AG20443 (cell line): ENCODE measurements around the gene KPTN.

Experiments
- DNase-seq: peaks from one replicate; pipeline ENCODE4 v3.0.0; 2012; ENCODE audit warnings: low spot score, mixed read lengths

Gene KPTN

GRCh38 chr19:47434088-47434487 lies 49.9 kb downstream of the KPTN start:
- DNase-seq, result no peak

DNA sequence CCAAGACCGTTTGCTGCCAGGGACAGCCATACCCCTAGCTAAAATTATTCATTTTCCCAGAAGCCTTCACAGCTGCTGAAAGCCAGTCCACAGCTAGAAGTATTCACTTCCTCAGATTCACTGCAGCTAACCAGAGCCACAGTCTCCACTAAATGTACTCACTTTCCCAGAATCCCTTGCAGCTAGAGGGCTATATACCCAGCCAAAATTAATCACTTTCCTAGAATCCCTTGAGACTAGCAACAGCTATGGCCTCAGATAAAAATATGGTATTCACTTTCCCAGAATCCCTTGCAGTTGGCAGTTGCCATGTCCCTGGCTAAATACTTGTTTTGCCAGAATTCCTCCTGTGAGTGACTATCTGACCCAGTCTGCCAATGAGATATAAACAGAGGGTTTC lies 50.9 kb downstream of the KPTN start:
- DNase-seq, result no peak

DNA sequence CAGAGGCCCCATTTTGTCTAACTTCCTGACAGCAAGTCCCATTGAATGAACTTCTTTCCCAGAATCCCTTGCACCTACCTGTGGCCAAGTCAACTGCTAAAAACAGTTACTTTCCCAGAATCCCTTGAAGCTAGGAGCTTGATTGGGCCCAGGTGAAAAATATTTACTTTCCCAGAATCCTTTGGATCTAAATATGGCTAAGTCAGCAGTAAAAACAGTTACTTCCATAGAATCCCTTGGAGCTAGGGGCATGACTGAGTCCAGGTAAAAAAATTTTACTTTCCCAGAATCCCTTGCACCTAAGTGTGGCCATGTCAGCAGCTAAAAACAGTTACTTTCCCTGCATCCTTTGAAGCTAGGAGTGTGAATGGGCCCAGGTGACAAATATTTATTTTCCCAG lies 51.5 kb downstream of the KPTN start:
- DNase-seq, result no peak

DNA sequence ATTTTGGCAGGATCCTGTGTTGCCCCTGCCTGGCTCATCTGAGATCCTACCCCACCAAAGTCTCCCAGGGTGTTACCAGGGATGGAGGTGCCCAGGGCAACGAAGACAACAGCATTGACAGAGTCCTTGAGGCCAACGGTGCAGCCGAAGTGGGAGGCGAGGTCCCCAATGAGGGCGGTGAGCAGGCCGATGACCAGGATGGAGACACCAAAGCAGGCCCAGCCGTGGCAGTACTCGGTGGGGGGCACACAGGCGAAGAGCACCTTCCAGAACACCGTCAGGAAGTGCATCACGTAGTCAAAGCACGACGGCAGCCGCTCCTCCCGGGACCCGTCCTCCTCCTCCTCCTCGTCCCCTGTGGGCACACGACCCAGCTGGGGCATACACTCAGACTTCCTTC lies 51.9 kb downstream of the KPTN start:
- DNase-seq, result no peak

DNA sequence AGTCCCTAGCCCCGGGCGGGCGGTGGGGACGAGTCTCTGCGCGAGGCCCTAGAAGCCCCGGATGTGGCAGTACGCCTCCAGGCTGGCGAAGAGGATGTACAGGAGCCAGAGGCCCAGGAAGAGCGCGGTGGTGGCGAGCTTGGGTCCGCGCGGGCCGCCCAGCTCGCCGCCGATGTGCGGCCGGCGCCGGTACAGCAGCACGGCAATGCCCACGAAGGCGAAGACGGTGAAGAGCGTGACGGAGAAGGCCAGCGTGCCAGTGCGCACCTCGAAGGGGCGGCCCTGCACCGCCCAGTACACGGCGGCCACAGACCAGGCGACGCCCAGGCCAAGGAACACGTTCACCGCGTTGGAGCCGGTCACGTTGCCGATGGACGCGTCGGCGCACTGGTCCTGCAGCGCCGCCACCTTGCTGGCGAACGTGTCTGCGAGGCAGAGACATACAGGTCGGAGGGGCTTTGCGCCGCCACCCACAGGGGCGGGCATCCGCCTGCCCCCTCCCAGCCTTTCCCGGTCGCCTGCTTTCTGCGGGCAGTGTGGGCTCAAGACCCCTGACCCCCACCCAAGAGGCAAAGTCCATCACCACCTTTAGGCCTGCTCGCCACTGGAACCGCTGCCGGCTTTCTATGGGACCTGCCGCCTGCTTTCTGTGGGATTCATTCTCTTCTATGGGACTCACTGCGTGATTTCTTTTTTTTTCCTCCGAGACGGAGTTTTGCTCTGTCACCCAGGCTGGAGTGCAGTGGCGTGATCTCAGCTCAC lies 53.8 kb downstream of the KPTN start:
- DNase-seq, result peak; percentile 74

DNA sequence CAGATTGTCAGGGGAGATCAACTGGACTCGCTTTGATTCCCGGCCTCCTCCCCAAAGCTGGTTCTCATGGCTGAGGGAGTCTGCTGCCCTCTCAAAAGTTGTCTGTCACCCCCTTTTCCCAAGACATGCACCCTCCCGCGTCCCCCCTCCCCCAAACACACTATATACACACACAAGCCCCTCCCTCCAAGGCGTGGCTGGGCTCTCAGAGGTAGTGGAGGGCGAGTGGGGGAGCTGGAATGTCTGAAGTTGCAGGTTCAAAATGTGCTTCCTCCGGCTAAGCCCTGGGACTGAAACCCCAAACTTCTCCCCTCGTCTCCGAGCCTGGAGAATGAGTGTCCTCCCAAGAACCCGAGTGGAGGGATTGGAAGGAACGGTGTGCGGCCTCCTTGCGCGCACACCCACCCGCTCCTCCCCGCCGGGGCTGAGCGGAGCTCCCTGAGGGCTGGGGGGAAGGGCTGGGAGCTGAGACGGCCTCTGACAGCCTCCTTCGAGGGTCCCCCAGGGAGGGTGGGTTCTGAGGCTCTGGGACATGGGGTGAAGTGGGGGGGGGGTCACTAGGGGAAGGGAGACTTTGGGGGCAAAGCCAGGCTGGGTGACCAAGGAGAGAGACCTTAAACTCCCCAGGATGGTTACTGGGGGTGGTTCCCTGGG lies 54.8 kb downstream of the KPTN start:
- no peak for DNase-seq

DNA sequence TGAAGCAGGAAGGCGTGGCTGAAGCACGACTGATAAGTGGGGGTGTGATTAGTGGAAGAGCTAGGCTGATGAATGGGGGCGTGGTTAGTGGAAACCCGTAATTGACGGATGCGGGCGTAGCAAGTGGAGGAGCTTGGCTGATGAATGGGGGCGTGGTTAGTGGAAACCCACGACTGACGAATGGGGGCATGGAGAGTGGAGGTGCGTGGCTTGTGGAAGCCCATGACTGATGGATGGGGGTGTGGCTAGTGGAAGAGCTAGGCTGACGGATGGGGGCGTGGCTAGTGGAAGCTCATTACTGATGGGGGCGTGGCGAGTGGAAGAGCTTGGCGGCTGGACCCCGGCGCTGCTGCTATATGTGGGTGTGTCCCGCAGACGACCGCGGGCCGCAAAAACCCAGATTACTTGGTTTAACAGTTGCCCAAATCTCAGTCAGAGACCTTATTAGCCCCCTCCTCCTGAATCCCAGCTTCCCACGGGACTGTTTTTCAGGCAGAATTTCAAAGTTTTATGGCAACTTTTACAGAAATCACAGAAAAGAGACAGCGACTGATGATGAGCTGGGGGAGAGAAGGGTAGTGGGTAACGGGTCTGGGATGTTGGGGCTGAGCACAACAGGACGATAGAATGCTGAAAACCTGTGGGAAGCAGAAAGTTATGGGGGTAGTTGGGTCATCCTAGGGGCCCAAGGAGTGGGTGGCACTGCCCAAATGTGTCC lies 55.7 kb downstream of the KPTN start:
- DNase-seq, result peak; percentile 97

DNA sequence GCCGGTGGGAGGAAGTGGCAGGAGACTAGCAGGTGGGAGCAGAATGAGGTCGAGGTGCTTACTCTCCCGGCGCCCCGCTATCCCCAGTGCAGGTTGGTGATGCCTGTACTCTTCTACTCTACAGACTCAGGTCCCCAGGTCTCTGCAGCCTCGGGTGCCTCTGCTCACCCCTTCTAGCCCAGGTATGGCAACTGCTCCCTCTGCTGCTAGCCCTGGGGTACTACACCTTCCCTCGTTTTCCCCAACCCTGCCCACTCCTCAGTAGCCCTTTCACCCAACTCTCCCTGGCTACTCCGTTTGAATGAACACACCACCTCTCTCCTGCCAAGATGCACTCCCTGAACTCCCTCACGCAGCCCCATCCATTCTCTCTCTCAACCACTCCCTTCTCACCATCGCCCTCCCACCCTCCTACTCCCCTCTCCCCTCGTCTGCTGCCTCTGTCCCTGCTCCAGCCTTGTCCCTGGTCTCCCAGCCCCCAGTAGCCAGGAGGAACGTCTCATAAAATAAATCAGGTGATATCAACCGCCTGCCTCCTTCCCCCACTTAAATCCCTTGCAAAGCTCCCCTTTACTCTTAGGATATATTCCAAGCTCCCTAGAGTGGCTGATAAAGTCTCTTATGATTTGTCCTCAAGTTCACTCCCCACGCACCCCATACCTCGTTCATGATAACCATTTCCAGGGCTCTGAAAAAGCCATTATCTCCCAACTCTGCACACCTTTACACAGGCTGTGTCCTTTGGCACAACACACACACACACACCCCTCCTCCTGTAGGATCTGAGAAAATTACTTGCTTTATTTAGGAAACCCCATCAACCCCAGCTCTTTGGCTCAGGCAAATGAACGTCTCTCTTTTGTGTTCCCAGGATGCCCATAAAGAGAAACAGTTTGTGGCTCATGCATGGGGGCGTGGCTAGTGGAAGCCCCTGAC lies 56.5 kb downstream of the KPTN start:
- peak; percentile 70 for DNase-seq
